ENCODE measurements around the gene DDB1.

DNA sequence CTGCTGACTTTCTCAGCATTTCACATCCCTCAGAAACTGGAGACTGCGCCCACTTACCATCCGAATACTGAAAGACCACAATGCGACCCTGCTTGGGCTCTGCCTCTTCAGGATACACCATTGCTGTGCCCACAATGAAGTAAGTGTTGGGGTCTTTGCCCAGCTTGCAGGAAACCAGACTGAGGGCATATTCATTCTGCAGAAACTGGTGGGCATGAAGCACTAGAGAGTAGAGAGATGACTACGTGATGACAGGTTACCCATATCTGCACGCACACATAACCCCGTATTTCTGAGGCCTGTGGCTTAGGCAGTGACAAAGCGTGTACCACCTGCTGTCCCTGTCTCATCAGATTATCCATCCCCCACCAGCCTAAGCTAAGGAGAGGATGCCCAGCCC, 23.2 kb downstream of the DDB1 start:
- TF ChIP-seq, protein P1, sequence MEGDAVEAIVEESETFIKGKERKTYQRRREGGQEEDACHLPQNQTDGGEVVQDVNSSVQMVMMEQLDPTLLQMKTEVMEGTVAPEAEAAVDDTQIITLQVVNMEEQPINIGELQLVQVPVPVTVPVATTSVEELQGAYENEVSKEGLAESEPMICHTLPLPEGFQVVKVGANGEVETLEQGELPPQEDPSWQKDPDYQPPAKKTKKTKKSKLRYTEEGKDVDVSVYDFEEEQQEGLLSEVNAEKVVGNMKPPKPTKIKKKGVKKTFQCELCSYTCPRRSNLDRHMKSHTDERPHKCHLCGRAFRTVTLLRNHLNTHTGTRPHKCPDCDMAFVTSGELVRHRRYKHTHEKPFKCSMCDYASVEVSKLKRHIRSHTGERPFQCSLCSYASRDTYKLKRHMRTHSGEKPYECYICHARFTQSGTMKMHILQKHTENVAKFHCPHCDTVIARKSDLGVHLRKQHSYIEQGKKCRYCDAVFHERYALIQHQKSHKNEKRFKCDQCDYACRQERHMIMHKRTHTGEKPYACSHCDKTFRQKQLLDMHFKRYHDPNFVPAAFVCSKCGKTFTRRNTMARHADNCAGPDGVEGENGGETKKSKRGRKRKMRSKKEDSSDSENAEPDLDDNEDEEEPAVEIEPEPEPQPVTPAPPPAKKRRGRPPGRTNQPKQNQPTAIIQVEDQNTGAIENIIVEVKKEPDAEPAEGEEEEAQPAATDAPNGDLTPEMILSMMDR (conservative IDR thresholded peaks at IDR 0.05; ENCODE audit: low read depth, low read length): no peak
- TF ChIP-seq EZH2 (IDR thresholded peaks at IDR 0.05; ENCODE audit: low read length, unreplicated experiment) (no peak), EZH2phosphoT487 (IDR thresholded peaks at IDR 0.05; ENCODE audit: borderline replicate concordance, low read length) (no peak)
